K562 (cell line): ENCODE measurements around the gene FHIT. TPM values are rescaled to one million over a fixed set of nuclear protein-coding genes. Genes with fewer than 3 reads are reported as not detected.

Experiments
- ATAC-seq: fragments of 200-7000 bp; cut with Tn5 transposase; 3 replicates; pipeline ENCODE4 v1.9.1; 2020; ENCODE audit warnings: moderate library complexity
- BruUV-seq: library from RNA; stranded (reverse); fragments of 400-500 nt; replicated peaks from 2 replicates; lab custom pipeline; 2021; lab: Mats Ljungman, UMichigan
- CTCF ChIA-PET: fragments of 300-600 bp; formaldehyde crosslinking; extraction: SDS; loops from one replicate; lab custom pipeline; 2021; ENCODE audit warnings: low intra/inter-chr PET ratio; lab: Yijun Ruan, JAX
- POLR2A ChIA-PET: fragments of 300-600, 350-650 bp; sonication (Branson Sonifier 250); formaldehyde crosslinking; extraction: SDS; loops from one replicate; lab custom pipeline; 2021; ENCODE audit warnings: antibody characterized with exemption, inconsistent platforms; lab: Yijun Ruan, JAX
- DNase-seq, 4 experiments: peaks; one replicate each; pipeline versions ENCODE4 v3.0.0 to v3.0.0-alpha.2; 2011 to 2018; ENCODE audit warnings: low spot score in 3 of 4, mixed read lengths in 3 of 4; ENCODE audit errors: extremely low read depth in 1 of 4
- FAIRE-seq: peaks from 2 replicates; lab custom pipeline; 2011; peaks lifted over from hg19 to GRCh38; lab: Jason Lieb, UNC
- H2AFZ ChIP-seq: 2 replicates; pipeline ENCODE4 v1.6.0; 2011; ENCODE audit warnings: low read depth, low read length, control low read depth, inconsistent platforms
- H3K27ac ChIP-seq: fragments of 200-600 bp; 3 replicates; pipeline ENCODE4 v1.8.0; 2011; ENCODE audit warnings: low read depth, mild to moderate bottlenecking, control low read depth, inconsistent platforms, low read length, moderate library complexity, mixed read lengths; ENCODE audit errors: extremely low read depth
- H3K27me3 ChIP-seq, 2 experiments: fragments of 300-600 bp in 1 of 2; 2 replicates in 1 of 2; 3 replicates in 1 of 2; pipeline versions ENCODE4 v1.6.0 to v1.8.0; 2011; ENCODE audit warnings: inconsistent platforms in 2 of 2, low read length in 2 of 2, mild to moderate bottlenecking in 1 of 2, mixed read lengths in 1 of 2, moderate library complexity in 1 of 2; ENCODE audit not compliant: control insufficient read depth in 2 of 2, insufficient read depth in 2 of 2
- H3K36me3 ChIP-seq: fragments of 300-600 bp; 3 replicates; pipeline ENCODE4 v1.8.0; 2011; ENCODE audit warnings: mild to moderate bottlenecking, low read length, inconsistent platforms; ENCODE audit not compliant: control insufficient read depth, insufficient read depth
- H3K4me1 ChIP-seq, 2 experiments: fragments of 200-600 bp in 1 of 2; replicated peaks in 1 of 2; 2 replicates in 1 of 2; 3 replicates in 1 of 2; pipeline versions ENCODE4 v1.5.1 to v1.8.0; 2011; ENCODE audit warnings: inconsistent platforms in 2 of 2, low read length in 2 of 2, mild to moderate bottlenecking in 1 of 2, mixed read lengths in 1 of 2, moderate library complexity in 1 of 2; ENCODE audit not compliant: control insufficient read depth in 2 of 2, insufficient read depth in 2 of 2
- H3K4me2 ChIP-seq: 2 replicates; pipeline ENCODE4 v1.6.1; 2011; ENCODE audit warnings: low read length, control low read depth, inconsistent platforms, mixed read lengths; ENCODE audit not compliant: insufficient read depth
- H3K4me3 ChIP-seq: fragments of 200-600 bp; sonication (generic), shearing (Covaris generic); 2 replicates; pipeline ENCODE4 v1.5.1; 2016; ENCODE audit warnings: control low read depth, inconsistent platforms
- H3K79me2 ChIP-seq: fragments of 200-600 bp; 3 replicates; pipeline ENCODE4 v1.8.0; 2011; ENCODE audit warnings: low read length, inconsistent platforms; ENCODE audit not compliant: control insufficient read depth, insufficient read depth
- H3K9ac ChIP-seq, 2 experiments: 2 replicates each; pipeline versions ENCODE4 v1.6.0 to v1.6.1; 2011; ENCODE audit warnings: low read depth in 2 of 2, low read length in 2 of 2, control low read depth in 1 of 2, inconsistent platforms in 1 of 2, mild to moderate bottlenecking in 1 of 2, mixed read lengths in 1 of 2; ENCODE audit not compliant: insufficient read depth in 1 of 2
- H3K9me1 ChIP-seq: one replicate; pipeline ENCODE4 v1.6.0; 2011; ENCODE audit warnings: inconsistent platforms, mild to moderate bottlenecking, low read length, moderate library complexity; ENCODE audit not compliant: control insufficient read depth, insufficient read depth
- H3K9me3 ChIP-seq: replicated peaks from 2 replicates; pipeline ENCODE4 v1.5.1; 2011; ENCODE audit warnings: low read depth, low read length, inconsistent platforms; ENCODE audit not compliant: control insufficient read depth, insufficient read depth
- H4K20me1 ChIP-seq: replicated peaks from 2 replicates; pipeline ENCODE4 v1.6.1; 2011; ENCODE audit warnings: low read length, inconsistent platforms, mixed read lengths; ENCODE audit not compliant: control insufficient read depth, insufficient read depth
- ARID1B ChIP-seq: fragments of 450-650 bp; IDR thresholded peaks from 2 replicates; pipeline ENCODE4 v1.6.1; 2016; ENCODE audit warnings: antibody characterized with exemption, mild to moderate bottlenecking, inconsistent platforms
- ETV6 ChIP-seq, 3 experiments: fragments of 150-350 bp in 1 of 3; sonication (generic) in 1 of 3; formaldehyde crosslinking in 1 of 3; IDR thresholded peaks; 2 replicates each; pipeline versions ENCODE4 v1.6.1 to v1.8.0; 2014 to 2022; ENCODE audit warnings: borderline replicate concordance in 2 of 3, low read depth in 2 of 3, antibody characterized with exemption in 1 of 3, low read length in 1 of 3, mild to moderate bottlenecking in 1 of 3, missing genetic modification reagents in 1 of 3
- JUNB ChIP-seq: fragments of 450-650 bp; formaldehyde crosslinking; conservative IDR thresholded peaks from 2 replicates; pipeline ENCODE4 v1.4.0; 2020; ENCODE audit warnings: mild to moderate bottlenecking
- NONO ChIP-seq, 2 experiments: fragments of 200-400 bp in 1 of 2; fragments of 450-650 bp in 1 of 2; formaldehyde crosslinking in 1 of 2; IDR thresholded peaks; 2 replicates each; pipeline ENCODE4 v1.6.1; 2017; ENCODE audit warnings: low read depth in 2 of 2, mild to moderate bottlenecking in 2 of 2, moderate library complexity in 2 of 2, low read length in 1 of 2
- STAG1 ChIP-seq: sonication (generic); formaldehyde crosslinking; IDR thresholded peaks from 2 replicates; pipeline ENCODE4 v1.5.0; 2020; ENCODE audit warnings: missing genetic modification reagents, borderline replicate concordance
- SUPT5H ChIP-seq: fragments of 450-650 bp; IDR thresholded peaks from 2 replicates; pipeline ENCODE4 v1.6.1; 2016
- TEAD1 ChIP-seq, 2 experiments: fragments of 450-650 bp in 1 of 2; sonication (generic) in 1 of 2; formaldehyde crosslinking; IDR thresholded peaks; 2 replicates each; pipeline versions ENCODE4 v1.4.0 to v1.8.0; 2020 to 2022; ENCODE audit warnings: mild to moderate bottlenecking in 2 of 2, missing genetic modification reagents in 1 of 2
- ZNF778 ChIP-seq: fragments of 450-650 bp; formaldehyde crosslinking; IDR thresholded peaks from 2 replicates; pipeline ENCODE4 v1.4.0; 2020; ENCODE audit warnings: mild to moderate bottlenecking, moderate library complexity
- WGBS: fragments of 100-300 bp; shearing (Covaris generic); methylation state at CpG from one replicate; pipeline ENCODE4 v1.1.6; 2016; ENCODE audit warnings: low coverage, mixed read lengths; ENCODE audit not compliant: insufficient coverage; ENCODE audit errors: missing lambda C conversion rate; 5-methylcytosine and 5-hydroxymethylcytosine counted together
- in situ Hi-C: fragments of 300-500 bp; cut with MboI; formaldehyde crosslinking; loops from 4 replicates; pipeline ENCODE4 v1.15.0; 2018; ENCODE audit warnings: inconsistent platforms, mixed read lengths
- intact Hi-C: fragments of 100-400 bp; cut with micrococcal nuclease; formaldehyde crosslinking; loops from 2 replicates; pipeline ENCODE4 v1.14.2; 2022
- polyA plus RNA-seq, 8 experiments: library from polyadenylated mRNA; depleted of rRNA in 4 of 8; stranded (reverse) in 5 of 8; unstranded in 3 of 8; fragments of >200 nt; fragmentation: Nextera tagmentation in 2 of 8; fragmentation: Illumina TruSeq in 1 of 8; extraction: Ambion mirVana in 2 of 8; extraction: Trizol in 1 of 8; gene quantifications; 2 replicates each; pipeline versions ENCODE4 v1.2.1 to v1.2.3, GENCODE V29; 2011 to 2014; ENCODE audit warnings: inconsistent platforms in 1 of 8, missing spikeins in 1 of 8
- total RNA-seq, 7 experiments: library from RNA; depleted of rRNA in 6 of 7; stranded (reverse); fragments of >200 nt in 6 of 7; fragmentation: Illumina TruSeq in 2 of 7; extraction: Trizol in 2 of 7; gene quantifications; 2 replicates each; pipeline versions ENCODE4 v1.2.1 to v1.2.3, GENCODE V29; 2011 to 2021; ENCODE audit warnings: low replicate concordance in 1 of 7
- TF ChIP-seq, protein P1 (sequence below): IDR thresholded peaks from 3 replicates; pipeline ENCODE4 v1.6.1; 2011; ENCODE audit warnings: borderline replicate concordance, mild to moderate bottlenecking, moderate library complexity; ENCODE audit not compliant: insufficient read length; ENCODE audit errors: extremely low read depth
- TF ChIP-seq, protein P2 (sequence below), 2 experiments: IDR thresholded peaks; 2 replicates each; pipeline ENCODE4 v1.6.1; 2012; ENCODE audit warnings: improper control_type of control experiment in 2 of 2, low read depth in 2 of 2, low read length in 2 of 2, borderline replicate concordance in 1 of 2
- TF ChIP-seq, protein P3 (sequence below): fragments of 200-800 bp; sonication (Bioruptor generic); IDR thresholded peaks from 2 replicates; pipeline ENCODE4 v1.6.1; 2017; ENCODE audit warnings: missing genetic modification characterization, missing compliant biosample characterization

FHIT gene
- total and polyA plus RNA-seq, 9 of the 15 experiments (the other 6 are each of a cell fraction or from before 2014, with no cell fraction given): 1.7 to 9.1 (median 4.3) TPM

DNA sequence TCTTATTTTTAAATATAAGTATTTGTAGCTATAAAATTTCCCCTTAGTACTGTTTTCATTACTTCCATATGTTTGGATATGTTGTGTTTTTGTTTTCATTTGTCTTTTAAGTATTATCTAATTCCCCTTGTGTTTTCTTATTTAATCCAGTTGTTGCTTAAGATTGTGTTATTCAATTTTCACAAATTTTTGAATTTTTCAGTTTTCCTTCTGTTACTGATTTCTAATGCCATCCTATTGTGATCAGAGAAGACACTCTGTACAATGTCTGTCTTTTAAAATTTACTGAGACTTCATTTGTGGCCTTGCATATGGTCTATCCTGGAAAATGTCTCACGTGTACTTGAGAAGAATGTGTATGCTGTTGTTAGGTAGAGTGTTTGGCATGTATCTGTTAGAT is 1405.9 kb downstream of the FHIT start:
- 40% methylated on average over 1 of the region's 1 CpG for WGBS
- Histone ChIP-seq H3K4me3 (no peak overlapping the region), H3K36me3 (no peaks in the 10 kb centered on the region), H2AFZ (no peak overlapping the region), H3K9me1 (no peaks in the 10 kb centered on the region), H3K9ac (no peak overlapping the region), H3K27ac (no peak overlapping the region), H3K4me1 (no peaks in the 10 kb centered on the region), H4K20me1 (no peaks in the 10 kb centered on the region), H3K27me3 (no peaks in the 10 kb centered on the region), H3K9me3 (no peaks in the 10 kb centered on the region), H3K79me2 (no peaks in the 10 kb centered on the region), H3K4me2 (no peak overlapping the region)
- no peak for FAIRE-seq
- CTCF ChIA-PET: no interaction called here
- BruUV-seq: no TSS peak
- in situ Hi-C loops (no loop called here), intact Hi-C loops (no loop called here)
- TF ChIP-seq, protein P1, sequence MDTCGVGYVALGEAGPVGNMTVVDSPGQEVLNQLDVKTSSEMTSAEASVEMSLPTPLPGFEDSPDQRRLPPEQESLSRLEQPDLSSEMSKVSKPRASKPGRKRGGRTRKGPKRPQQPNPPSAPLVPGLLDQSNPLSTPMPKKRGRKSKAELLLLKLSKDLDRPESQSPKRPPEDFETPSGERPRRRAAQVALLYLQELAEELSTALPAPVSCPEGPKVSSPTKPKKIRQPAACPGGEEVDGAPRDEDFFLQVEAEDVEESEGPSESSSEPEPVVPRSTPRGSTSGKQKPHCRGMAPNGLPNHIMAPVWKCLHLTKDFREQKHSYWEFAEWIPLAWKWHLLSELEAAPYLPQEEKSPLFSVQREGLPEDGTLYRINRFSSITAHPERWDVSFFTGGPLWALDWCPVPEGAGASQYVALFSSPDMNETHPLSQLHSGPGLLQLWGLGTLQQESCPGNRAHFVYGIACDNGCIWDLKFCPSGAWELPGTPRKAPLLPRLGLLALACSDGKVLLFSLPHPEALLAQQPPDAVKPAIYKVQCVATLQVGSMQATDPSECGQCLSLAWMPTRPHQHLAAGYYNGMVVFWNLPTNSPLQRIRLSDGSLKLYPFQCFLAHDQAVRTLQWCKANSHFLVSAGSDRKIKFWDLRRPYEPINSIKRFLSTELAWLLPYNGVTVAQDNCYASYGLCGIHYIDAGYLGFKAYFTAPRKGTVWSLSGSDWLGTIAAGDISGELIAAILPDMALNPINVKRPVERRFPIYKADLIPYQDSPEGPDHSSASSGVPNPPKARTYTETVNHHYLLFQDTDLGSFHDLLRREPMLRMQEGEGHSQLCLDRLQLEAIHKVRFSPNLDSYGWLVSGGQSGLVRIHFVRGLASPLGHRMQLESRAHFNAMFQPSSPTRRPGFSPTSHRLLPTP: no peak
- TF ChIP-seq ARID1B (no peak), SUPT5H (no peak), JUNB (CRISPR knock-in tag) (no peak), ZNF778 (CRISPR knock-in tag) (no peak), TEAD1 (CRISPR knock-in tag; IDR thresholded peaks at IDR 0.05) (no peak), ETV6 (IDR thresholded peaks at IDR 0.05; ENCODE audit: borderline replicate concordance in 1 of 2, low read depth in 2 of 2, low read length in 1 of 2) (no peak), ETV6 (CRISPR knock-in tag; IDR thresholded peaks at IDR 0.05; ENCODE audit: borderline replicate concordance) (no peak), NONO (IDR thresholded peaks at IDR 0.05; ENCODE audit: low read depth in 2 of 2, low read length in 1 of 2) (no peak), STAG1 (no peak)
- TF ChIP-seq, protein P2, sequence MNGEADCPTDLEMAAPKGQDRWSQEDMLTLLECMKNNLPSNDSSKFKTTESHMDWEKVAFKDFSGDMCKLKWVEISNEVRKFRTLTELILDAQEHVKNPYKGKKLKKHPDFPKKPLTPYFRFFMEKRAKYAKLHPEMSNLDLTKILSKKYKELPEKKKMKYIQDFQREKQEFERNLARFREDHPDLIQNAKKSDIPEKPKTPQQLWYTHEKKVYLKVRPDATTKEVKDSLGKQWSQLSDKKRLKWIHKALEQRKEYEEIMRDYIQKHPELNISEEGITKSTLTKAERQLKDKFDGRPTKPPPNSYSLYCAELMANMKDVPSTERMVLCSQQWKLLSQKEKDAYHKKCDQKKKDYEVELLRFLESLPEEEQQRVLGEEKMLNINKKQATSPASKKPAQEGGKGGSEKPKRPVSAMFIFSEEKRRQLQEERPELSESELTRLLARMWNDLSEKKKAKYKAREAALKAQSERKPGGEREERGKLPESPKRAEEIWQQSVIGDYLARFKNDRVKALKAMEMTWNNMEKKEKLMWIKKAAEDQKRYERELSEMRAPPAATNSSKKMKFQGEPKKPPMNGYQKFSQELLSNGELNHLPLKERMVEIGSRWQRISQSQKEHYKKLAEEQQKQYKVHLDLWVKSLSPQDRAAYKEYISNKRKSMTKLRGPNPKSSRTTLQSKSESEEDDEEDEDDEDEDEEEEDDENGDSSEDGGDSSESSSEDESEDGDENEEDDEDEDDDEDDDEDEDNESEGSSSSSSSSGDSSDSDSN (IDR thresholded peaks at IDR 0.05; ENCODE audit: borderline replicate concordance in 1 of 2, low read depth in 2 of 2, low read length in 2 of 2): no peak
- TF ChIP-seq, protein P3, sequence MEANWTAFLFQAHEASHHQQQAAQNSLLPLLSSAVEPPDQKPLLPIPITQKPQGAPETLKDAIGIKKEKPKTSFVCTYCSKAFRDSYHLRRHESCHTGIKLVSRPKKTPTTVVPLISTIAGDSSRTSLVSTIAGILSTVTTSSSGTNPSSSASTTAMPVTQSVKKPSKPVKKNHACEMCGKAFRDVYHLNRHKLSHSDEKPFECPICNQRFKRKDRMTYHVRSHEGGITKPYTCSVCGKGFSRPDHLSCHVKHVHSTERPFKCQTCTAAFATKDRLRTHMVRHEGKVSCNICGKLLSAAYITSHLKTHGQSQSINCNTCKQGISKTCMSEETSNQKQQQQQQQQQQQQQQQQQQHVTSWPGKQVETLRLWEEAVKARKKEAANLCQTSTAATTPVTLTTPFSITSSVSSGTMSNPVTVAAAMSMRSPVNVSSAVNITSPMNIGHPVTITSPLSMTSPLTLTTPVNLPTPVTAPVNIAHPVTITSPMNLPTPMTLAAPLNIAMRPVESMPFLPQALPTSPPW (CRISPR knock-in tag): no peak
- no peak for ATAC-seq
- POLR2A ChIA-PET: no interaction called here
- DNase-seq: no peak
